Stimulated activated CD8-positive, alpha-beta memory T cell treated with anti-CD3 and anti-CD28 coated beads, Interleukin-2, amount 100 ng/mL, for 48 hours (primary cell): ENCODE results near the gene PPP1R1B.

ENCODE experiments used
- DNase-seq, 2 donors: peaks; one replicate each; pipeline ENCODE4 v3.0.0-alpha.2; 2020; ENCODE audit warnings: low read depth in 2 of 2

The PPP1R1B gene

GRCh38 chr17:39600288-39600996, 26.3 kb upstream of the PPP1R1B start:
- no peak for DNase-seq

GRCh38 chr17:39600997-39601597, 25.7 kb upstream of the PPP1R1B start:
- no peak for DNase-seq

- no peak for DNase-seq
These were observed 24.8 kb upstream of the PPP1R1B start for GRCh38 chr17:39601758-39602532.

- DNase-seq: no peak
These were observed 24.0 kb upstream of the PPP1R1B start for GRCh38 chr17:39602533-39603303.

- no peak for DNase-seq
These were observed 23.3 kb upstream of the PPP1R1B start for GRCh38 chr17:39603304-39604016.

- DNase-seq: no peak
These were observed 21.8 kb upstream of the PPP1R1B start for GRCh38 chr17:39604911-39605491.

GRCh38 chr17:39605492-39606433, 21.0 kb upstream of the PPP1R1B start:
- DNase-seq: no peak

GRCh38 chr17:39606434-39607056, 20.2 kb upstream of the PPP1R1B start:
- DNase-seq: no peak

- DNase-seq: no peak
These were observed 19.5 kb upstream of the PPP1R1B start for GRCh38 chr17:39607057-39607850.

- no peak for DNase-seq
These were observed 19.0 kb upstream of the PPP1R1B start, which contains the start of gene NEUROD2 for GRCh38 chr17:39607851-39608130. Gene NEUROD2 (minus strand): TSS chr17:39607920. CDS start chr17:39606599, 1,321 bp downstream.

GRCh38 chr17:39608142-39608981, 18.4 kb upstream of the PPP1R1B start:
- DNase-seq: no peak

- no peak for DNase-seq
These were observed 17.2 kb upstream of the PPP1R1B start for GRCh38 chr17:39609416-39610025.

GRCh38 chr17:39611401-39612112, 15.2 kb upstream of the PPP1R1B start:
- DNase-seq: no peak

GRCh38 chr17:39612291-39612894, 14.4 kb upstream of the PPP1R1B start:
- no peak for DNase-seq

- DNase-seq: no peak
These were observed 13.8 kb upstream of the PPP1R1B start for GRCh38 chr17:39612935-39613464.

GRCh38 chr17:39614545-39615157, 12.1 kb upstream of the PPP1R1B start:
- no peak for DNase-seq
